HFFc6 (cell line): Measurements from ENCODE around the gene AMIGO1. TPM values are rescaled to one million over a fixed set of nuclear protein-coding genes. Genes with fewer than 3 reads are reported as not detected.

Source experiments
- DNase-seq: peaks from one replicate; pipeline ENCODE4 v3.0.0-alpha.2; 2018
- H3K27ac Mint-ChIP-seq: 2 replicates; pipeline ENCODE4 v1.8.0; 2020; ENCODE audit warnings: mild to moderate bottlenecking, mixed read lengths
- H3K27me3 Mint-ChIP-seq: 2 replicates; pipeline ENCODE4 v1.8.0; 2021; ENCODE audit warnings: mild to moderate bottlenecking, moderate library complexity, mixed read lengths; ENCODE audit not compliant: insufficient read depth
- H3K36me3 Mint-ChIP-seq: 2 replicates; pipeline ENCODE4 v1.8.0; 2021; ENCODE audit warnings: low read depth, mixed read lengths
- H3K4me1 Mint-ChIP-seq: 2 replicates; pipeline ENCODE4 v1.8.0; 2020; ENCODE audit warnings: low read depth, mixed read lengths
- H3K4me3 Mint-ChIP-seq: 2 replicates; pipeline ENCODE4 v1.8.0; 2020; ENCODE audit warnings: mild to moderate bottlenecking, moderate library complexity, mixed read lengths
- H3K9me3 Mint-ChIP-seq: 2 replicates; pipeline ENCODE4 v1.8.0; 2020; ENCODE audit warnings: mild to moderate bottlenecking, mixed read lengths
- total RNA-seq, 6 experiments: library from RNA; stranded (reverse); fragmentation: NEBNext Ultra II Directional; extraction: Animal tissue kit (Norgen Biotek cat#: 25700); gene quantifications; 2 replicates in 1 of 6; 3 replicates in 5 of 6; pipeline ENCODE4 v1.2.3, GENCODE V29; 2021
- TF ChIP-seq, protein P1 (sequence below): fragments of 200-600 bp; sonication (generic); IDR thresholded peaks from 2 replicates; pipeline ENCODE4 v1.5.0; 2021; ENCODE audit warnings: antibody characterized with exemption, mild to moderate bottlenecking

Gene AMIGO1
- total RNA-seq, 6 experiments from 2014 or later: 3.0 to 8.3 (median 4.3) TPM

DNA sequence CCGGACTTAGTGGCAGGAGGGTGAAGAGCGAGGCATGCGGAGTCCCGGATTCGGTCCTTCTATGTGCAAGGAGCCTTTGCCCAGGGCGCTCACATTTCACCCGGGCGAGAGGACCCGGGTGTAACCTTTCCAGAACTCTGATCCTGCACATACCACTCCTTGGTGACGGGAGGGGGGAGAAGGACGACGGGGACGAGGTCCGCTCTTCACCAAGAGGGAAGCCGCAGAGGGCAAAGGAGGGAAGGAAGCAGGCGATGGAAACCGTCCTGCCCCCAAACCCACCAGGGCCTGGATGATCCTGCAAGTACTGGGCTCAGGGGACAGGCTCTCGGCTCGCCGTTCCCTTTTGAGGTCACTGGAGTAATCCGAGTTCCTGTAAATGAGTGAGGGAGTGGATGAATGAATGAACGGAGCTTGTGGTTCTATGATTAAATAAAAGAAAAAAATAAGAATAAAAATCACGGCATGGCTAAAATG, 42.2 kb downstream of the AMIGO1 start:
- H3K36me3 Mint-ChIP-seq: no peaks in the 10 kb centered on the region
- TF ChIP-seq, protein P1, sequence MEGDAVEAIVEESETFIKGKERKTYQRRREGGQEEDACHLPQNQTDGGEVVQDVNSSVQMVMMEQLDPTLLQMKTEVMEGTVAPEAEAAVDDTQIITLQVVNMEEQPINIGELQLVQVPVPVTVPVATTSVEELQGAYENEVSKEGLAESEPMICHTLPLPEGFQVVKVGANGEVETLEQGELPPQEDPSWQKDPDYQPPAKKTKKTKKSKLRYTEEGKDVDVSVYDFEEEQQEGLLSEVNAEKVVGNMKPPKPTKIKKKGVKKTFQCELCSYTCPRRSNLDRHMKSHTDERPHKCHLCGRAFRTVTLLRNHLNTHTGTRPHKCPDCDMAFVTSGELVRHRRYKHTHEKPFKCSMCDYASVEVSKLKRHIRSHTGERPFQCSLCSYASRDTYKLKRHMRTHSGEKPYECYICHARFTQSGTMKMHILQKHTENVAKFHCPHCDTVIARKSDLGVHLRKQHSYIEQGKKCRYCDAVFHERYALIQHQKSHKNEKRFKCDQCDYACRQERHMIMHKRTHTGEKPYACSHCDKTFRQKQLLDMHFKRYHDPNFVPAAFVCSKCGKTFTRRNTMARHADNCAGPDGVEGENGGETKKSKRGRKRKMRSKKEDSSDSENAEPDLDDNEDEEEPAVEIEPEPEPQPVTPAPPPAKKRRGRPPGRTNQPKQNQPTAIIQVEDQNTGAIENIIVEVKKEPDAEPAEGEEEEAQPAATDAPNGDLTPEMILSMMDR: no peak
- no peak overlapping the region for H3K27ac Mint-ChIP-seq
- H3K9me3 Mint-ChIP-seq: no peaks in the 10 kb centered on the region
- H3K4me1 Mint-ChIP-seq: peaks cover 26% of the 10 kb centered on the region
- no peaks in the 10 kb centered on the region; the same call in 1 of the 2 replicates for H3K27me3 Mint-ChIP-seq
- H3K4me3 Mint-ChIP-seq: peak overlapping the region; percentile 85
- no peak for DNase-seq

DNA sequence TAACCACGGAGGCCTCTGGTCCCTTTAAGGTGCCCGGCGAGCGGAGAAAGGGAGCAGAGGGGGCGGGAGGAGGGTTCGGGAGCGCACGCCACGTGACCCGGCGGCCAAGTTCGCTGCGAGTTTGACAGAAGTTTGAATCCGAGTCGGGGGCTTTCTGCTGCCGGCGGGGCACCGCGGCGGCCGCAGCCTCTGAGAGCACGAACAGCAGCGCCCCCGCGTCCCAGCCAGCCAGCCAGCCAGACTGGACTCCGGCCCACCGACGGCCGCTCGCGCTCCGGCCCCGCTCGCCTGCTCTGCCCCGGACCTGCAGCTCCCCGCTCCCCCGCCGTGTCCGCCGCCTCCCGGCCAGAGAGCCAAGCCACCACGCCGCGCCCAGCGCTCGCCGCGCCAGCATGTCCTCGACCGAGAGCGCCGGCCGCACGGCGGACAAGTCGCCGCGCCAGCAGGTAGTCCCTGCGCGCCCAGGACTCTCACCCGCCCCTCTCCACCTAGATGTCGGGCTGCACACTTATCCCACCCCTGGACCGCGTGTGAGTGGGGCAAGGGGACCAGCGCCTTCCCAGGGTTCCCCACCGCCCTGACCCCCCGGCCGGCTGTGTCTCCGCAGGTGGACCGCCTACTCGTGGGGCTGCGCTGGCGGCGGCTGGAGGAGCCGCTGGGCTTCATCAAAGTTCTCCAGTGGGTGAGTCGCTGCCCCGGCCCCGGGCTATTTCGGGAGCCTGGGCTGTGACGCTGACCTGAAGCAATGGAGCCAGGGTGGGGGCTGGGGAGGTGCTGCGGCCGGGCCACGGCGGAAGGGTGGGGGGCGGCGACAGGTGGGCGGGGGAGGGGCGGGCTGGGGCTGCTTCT, 42.9 kb downstream of the AMIGO1 start, which contains the start of gene SYPL2:
TSS of gene SYPL2 (plus strand) at position 95 of the 849 bp plus-strand sequence. CDS start at position 393, 298 bp downstream.
- peak; percentile 23 for DNase-seq
- Mint-ChIP-seq H3K27ac (no peak within 1 kb of the TSS; the same call in 1 of the 2 replicates), H3K4me1 (peaks cover 29% of the 10 kb centered on the region), H3K36me3 (no peaks in the 10 kb centered on the region), H3K4me3 (peak within 1 kb of the TSS; percentile 85), H3K27me3 (peaks cover 2% of the 10 kb centered on the region; the same call in 1 of the 2 replicates), H3K9me3 (no peaks in the 10 kb centered on the region)
- TF ChIP-seq, protein P1: peak; percentile 45; the same call in 1 of the 2 replicates

DNA sequence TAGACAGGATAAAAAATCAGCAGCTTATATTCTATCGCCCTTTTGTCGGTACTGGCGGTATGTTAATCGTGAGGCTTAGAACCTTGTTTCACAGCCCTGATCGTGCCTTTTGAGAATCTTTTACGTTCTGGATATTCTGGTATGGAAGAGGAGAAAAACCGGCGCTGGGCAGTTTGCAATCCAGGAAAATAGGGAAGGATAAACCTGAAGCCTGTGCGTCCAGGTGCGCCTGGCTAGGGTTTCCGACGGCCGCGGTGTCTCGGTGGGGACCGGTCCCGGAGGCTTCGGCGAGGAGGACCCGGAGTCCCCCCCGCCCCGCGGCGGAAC, 43.4 kb downstream of the AMIGO1 start:
- TF ChIP-seq, protein P1: no peak
- Mint-ChIP-seq H3K27ac (no peak overlapping the region; the same call in 1 of the 2 replicates), H3K36me3 (no peaks in the 10 kb centered on the region), H3K4me3 (peak overlapping the region; percentile 85), H3K9me3 (no peaks in the 10 kb centered on the region), H3K27me3 (peaks cover 3% of the 10 kb centered on the region), H3K4me1 (peaks cover 29% of the 10 kb centered on the region)
- DNase-seq: no peak

DNA sequence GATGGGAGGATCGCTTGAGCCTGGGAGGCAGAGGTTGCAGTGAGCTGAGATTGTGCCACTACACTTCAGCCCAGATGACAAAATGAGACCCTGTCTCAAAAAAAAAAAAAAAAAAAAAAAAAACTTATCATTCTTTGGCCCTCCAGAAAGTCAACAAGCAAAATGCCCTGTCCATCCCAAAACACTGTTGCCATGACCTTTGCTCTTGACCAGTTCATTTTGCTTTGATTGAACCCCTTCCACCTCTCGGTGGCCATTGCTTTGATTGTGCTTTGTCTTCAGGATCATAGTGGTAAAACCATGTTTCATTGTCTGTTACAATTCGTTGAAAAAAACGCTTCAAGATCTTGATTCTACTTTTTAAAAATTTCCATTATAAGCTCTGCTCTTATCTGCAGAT, 51.7 kb downstream of the AMIGO1 start:
- Mint-ChIP-seq H3K36me3 (peaks cover 13% of the 10 kb centered on the region), H3K4me3 (no peak overlapping the region), H3K27me3 (peaks cover 9% of the 10 kb centered on the region), H3K9me3 (peaks cover 16% of the 10 kb centered on the region), H3K4me1 (peaks cover 8% of the 10 kb centered on the region; the same call in 1 of the 2 replicates), H3K27ac (no peak overlapping the region)
- TF ChIP-seq, protein P1: no peak
- no peak for DNase-seq

DNA sequence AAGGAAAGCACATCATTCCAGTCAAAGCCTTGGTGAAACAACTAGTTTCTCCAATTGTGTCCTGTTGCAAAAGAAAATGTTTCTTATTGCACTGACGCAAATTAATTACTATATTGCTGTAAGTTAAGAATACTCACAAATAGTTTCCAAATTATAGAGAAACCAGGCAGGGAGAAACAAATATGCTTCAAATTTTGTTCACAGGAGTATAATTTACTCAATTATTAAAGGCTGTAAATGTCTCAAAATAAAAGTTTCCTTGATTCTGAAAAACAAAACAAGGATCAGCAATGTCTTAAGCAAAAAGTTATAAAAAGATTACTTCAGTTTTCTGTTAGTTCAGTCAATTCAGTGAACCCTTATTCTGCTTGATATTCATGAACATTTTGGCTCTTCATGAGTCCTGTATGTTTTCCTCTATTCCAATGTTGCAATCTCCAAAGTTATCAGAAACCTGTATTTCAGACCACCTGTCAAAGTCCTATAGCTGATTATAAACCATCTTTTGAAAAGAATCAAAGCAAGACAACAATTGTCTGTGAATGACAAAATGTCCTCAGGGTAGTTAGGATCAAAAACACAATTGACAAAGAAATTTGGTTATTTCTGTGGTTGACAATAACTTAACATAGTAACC, 54.9 kb downstream of the AMIGO1 start:
- no peak for DNase-seq
- Mint-ChIP-seq H3K27me3 (peaks cover 6% of the 10 kb centered on the region), H3K4me1 (peaks cover 8% of the 10 kb centered on the region; the same call in 1 of the 2 replicates), H3K36me3 (peaks cover 13% of the 10 kb centered on the region), H3K9me3 (peaks cover 16% of the 10 kb centered on the region), H3K4me3 (no peak overlapping the region), H3K27ac (no peak overlapping the region)
- TF ChIP-seq, protein P1: no peak

Other genes with a start within 250 kb of the AMIGO1 start
- gene PSRC1, start 226.6 kb downstream of the AMIGO1 start, total RNA-seq: 10 to 100 TPM; 17.0 to 33.1 (median 30.4) TPM
- not detected for gene MYBPHL, start 202.7 kb downstream of the AMIGO1 start, total RNA-seq
- gene SORT1, start 111.8 kb downstream of the AMIGO1 start, total RNA-seq: 10 to 100 TPM; 51.6 to 78.4 (median 58.5) TPM
- 100 to 1,000 TPM; 145 to 195 (median 188) TPM for gene PSMA5, start 83.3 kb downstream of the AMIGO1 start, total RNA-seq
- 10 to 100 TPM; 16.0 to 34.1 (median 18.5) TPM for gene SYPL2, start 43.2 kb downstream of the AMIGO1 start, total RNA-seq
- 1 to 10 TPM; 5.6 to 7.3 (median 6.4) TPM for gene ATXN7L2, start 25.8 kb downstream of the AMIGO1 start, total RNA-seq
- gene CYB561D1, start 15.6 kb downstream of the AMIGO1 start, total RNA-seq: 10 to 100 TPM in 1 of 6 experiments, 1 to 10 TPM in 5; 7.2 to 10.3 (median 8.1) TPM
- gene GPR61, start 30.1 kb upstream of the AMIGO1 start, total RNA-seq: under 1 TPM in 1 of 6 experiments, not detected in 5; 0.12 TPM
- 10 to 100 TPM; 10.6 to 11.7 (median 11.2) TPM for gene GNAI3, start 38.9 kb upstream of the AMIGO1 start, total RNA-seq
- under 1 TPM in 3 of 6 experiments, not detected in 3; 0.11 to 0.40 (median 0.34) TPM for gene GNAT2, start 109.9 kb upstream of the AMIGO1 start, total RNA-seq
- gene AMPD2, start 110.1 kb upstream of the AMIGO1 start, total RNA-seq: 100 to 1,000 TPM; 127 to 172 (median 139) TPM
- 10 to 100 TPM; 16.0 to 27.1 (median 24.8) TPM for gene GSTM4, start 146.4 kb upstream of the AMIGO1 start, total RNA-seq
- 10 to 100 TPM; 32.4 to 53.4 (median 46.1) TPM for gene GSTM2, start 158.3 kb upstream of the AMIGO1 start, total RNA-seq
- gene GSTM1, start 178.1 kb upstream of the AMIGO1 start, total RNA-seq: 10 to 100 TPM; 14.7 to 50.1 (median 46.5) TPM
- 1 to 10 TPM; 4.3 to 7.1 (median 5.5) TPM for gene GSTM5, start 202.5 kb upstream of the AMIGO1 start, total RNA-seq
- gene GSTM3, start 231.3 kb upstream of the AMIGO1 start, total RNA-seq: 10 to 100 TPM; 36.9 to 51.3 (median 43.6) TPM